ENCODE data around the gene ZBTB18.
"Not testable (repeated sequence)": the region's sequence is repeated elsewhere in the genome, so short reads cannot be mapped to it uniquely, and the experiment has no call there.

ZBTB18 gene

GRCh38 chr1:244042293-244042692 is 8.8 kb upstream of the ZBTB18 start:
- no peak for DNase-seq

- no peak for DNase-seq
These were observed 6.7 kb upstream of the ZBTB18 start for GRCh38 chr1:244044423-244044822.

- not testable (repeated sequence) for DNase-seq
These were observed 4.8 kb upstream of the ZBTB18 start for GRCh38 chr1:244046254-244046653.

GRCh38 chr1:244046907-244047611 is 4.0 kb upstream of the ZBTB18 start:
- DNase-seq, result no peak

GRCh38 chr1:244047621-244048255 is 3.3 kb upstream of the ZBTB18 start:
- DNase-seq, result no peak

GRCh38 chr1:244048256-244049161 is 2.6 kb upstream of the ZBTB18 start:
- DNase-seq, result peak; percentile 96

- DNase-seq, result peak; percentile 30
These were observed 1.7 kb upstream of the ZBTB18 start for GRCh38 chr1:244049162-244050013.

GRCh38 chr1:244050014-244050834 is 859 bp upstream of the ZBTB18 start:
- DNase-seq, result no peak

GRCh38 chr1:244052016-244052727 is 1.1 kb downstream of the ZBTB18 start:
- no peak for DNase-seq

- no peak for DNase-seq
These were observed 1.7 kb downstream of the ZBTB18 start for GRCh38 chr1:244052728-244053312.

- no peak for DNase-seq
These were observed 2.7 kb downstream of the ZBTB18 start for GRCh38 chr1:244053831-244054230.

GRCh38 chr1:244054247-244054923 is 3.3 kb downstream of the ZBTB18 start:
- no peak for DNase-seq

- DNase-seq, result no peak
These were observed 3.8 kb downstream of the ZBTB18 start for GRCh38 chr1:244054924-244055263.

- no peak for DNase-seq
These were observed 5.5 kb downstream of the ZBTB18 start for GRCh38 chr1:244056577-244056976.

- DNase-seq, result no peak
These were observed 6.6 kb downstream of the ZBTB18 start for GRCh38 chr1:244057474-244058385.

GRCh38 chr1:244060117-244060516 is 9.0 kb downstream of the ZBTB18 start:
- DNase-seq, result no peak

- no peak for DNase-seq
These were observed 9.6 kb downstream of the ZBTB18 start for GRCh38 chr1:244060686-244061085.

GRCh38 chr1:244062156-244062725 is 11.2 kb downstream of the ZBTB18 start:
- no peak for DNase-seq

GRCh38 chr1:244063498-244063897 is 12.4 kb downstream of the ZBTB18 start:
- DNase-seq, result no peak
